GM21786 (cell line): ENCODE data around the gene C2orf15.
"Not testable (repeated sequence)": the region's sequence is repeated elsewhere in the genome, so short reads cannot be mapped to it uniquely, and the experiment has no call there.

Experiments
- ATAC-seq: cut with Tn5 transposase; IDR thresholded peaks from one replicate; pipeline ENCODE4 v1.9.1; 2021; ENCODE audit not compliant: unreplicated experiment

The C2orf15 gene, protein sequence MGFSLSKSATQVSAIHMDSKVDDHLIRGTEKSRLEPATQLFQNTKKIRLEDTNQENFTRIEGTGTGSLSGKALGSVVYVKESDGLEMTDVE

DNA sequence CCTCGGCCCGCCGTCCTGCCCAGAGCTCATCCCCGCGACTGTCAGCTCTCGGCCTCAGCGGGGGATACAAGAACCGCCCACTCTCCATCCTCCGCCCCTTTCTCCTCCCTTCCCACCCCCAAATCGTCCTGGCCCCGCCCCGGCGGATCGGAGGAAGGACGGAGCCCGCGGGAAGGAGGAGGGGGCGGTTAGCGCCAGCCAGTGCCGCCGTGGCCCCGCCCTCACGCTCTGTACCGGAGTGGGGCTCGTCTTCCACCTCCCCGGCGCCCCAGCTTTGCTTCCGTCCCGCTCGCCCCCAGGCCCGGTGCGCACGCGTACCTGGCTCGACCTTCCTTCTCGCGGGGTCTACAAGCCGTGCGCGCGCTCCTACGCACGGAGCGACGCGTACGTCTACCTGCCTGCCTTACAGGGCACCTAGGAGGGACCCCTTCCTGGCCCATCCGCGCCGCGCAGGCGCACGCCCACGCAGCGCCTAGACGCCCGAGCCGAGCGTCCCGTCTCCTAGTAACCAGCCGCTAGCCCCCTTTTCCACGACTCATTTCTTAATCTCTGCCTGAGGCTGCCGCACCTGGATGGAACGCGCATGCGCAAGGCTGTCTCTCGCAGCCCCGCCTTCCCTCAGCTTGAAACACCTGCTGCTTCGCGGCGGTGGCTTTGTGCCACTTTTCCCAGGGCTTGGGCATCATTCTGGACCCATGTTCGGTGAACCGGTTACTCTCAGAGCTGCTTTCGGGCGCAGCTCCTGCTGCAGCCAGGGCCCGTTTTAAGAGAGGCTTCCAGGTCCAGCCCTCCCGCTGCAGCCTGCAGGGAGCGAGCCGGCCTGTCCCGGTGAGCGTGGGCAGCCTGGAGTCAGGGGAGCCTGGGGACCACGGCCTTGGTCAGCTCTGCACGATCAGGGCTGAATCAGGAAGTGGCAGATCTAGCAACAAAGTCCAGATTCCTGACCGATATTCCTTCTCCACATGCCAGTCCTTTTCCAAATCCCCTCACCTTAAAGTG lies at the start of gene C2orf15:
C2orf15 (plus strand) TSS at position 598 of the 999 bp plus-strand sequence. CDS start 8,852 bp downstream, outside the sequence.
- peak; percentile 91 for ATAC-seq

DNA sequence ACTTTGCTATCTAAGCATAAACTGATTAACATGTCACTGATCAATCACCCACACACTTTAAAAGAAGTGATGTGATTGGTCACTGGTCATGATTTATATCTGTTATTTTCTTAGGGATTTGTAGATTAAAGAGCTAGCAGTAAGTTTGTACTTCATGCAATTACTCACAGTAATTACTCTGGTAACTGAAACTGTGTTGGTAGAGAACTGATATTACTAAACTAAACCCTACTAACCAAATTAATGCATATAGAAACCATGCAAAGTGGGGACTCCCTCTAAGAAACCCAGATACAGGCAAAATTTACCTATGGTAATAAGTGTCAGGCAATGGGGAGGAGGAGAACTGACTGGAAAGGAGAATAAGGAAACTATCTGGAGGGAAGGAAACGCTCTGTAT lies 44.8 kb upstream of the C2orf15 start:
- no peak for ATAC-seq

- ATAC-seq: no peak
Observed at GRCh38 chr2:99101697-99102096, 39.8 kb upstream of the C2orf15 start.

GRCh38 chr2:99104006-99104405 lies 37.5 kb upstream of the C2orf15 start:
- ATAC-seq: no peak

DNA sequence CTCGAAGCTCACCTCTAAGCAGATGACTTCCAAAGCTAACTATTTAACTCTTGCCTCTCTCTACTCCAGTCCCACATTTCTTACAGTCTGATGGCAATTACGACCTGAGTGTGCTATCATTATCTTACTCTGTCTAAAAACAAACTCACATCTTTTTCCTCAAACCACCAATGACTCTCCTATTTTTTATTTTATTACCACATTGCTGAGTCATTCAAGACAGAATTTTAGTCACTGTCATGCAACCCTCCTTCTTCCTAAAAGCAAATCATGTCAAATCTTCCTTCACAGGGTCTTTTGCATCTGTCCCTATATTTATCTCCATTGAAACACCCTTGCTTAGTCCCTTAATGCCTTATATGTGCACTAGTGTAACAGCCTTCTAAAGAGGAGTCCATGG lies 34.6 kb upstream of the C2orf15 start:
- ATAC-seq: no peak

DNA sequence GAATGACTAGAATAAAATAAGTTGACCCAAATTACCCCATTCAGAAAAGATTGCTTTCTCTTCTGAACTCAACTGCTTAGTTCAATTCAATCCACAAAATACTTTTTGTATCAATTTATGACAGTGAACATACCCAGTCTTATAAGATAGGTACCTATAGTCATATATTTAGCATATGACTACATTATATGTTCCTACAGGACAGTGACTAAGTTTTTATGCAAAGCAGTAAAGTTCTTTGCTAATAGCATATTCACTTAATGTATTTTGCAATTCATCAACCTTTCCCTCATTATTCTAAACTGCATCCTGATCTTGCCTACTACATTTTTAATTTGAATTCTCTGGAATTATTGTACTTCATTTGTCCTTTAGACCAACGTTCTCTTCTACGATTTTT lies 30.3 kb upstream of the C2orf15 start:
- no peak for ATAC-seq

- no peak for ATAC-seq
Observed at GRCh38 chr2:99111945-99112344, 29.6 kb upstream of the C2orf15 start.

DNA sequence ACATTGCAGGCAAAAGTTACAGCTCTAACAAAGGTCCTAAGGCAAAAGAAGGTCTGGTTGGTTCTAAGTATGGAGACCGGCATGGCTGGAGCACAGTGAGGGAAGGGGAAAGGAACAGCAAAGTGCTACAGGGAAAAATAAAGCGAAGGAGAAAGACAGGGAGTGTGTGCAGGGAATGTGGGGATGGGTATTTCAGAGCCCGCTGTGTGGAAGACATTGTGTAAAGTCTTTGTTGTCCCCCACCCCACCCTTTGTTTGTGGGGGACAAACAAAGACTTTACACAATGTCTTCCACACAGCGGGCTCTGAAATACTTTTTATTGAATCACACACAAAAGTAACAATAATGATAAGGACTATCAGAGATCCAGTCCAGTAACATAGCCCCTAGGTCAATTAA lies 28.9 kb upstream of the C2orf15 start:
- ATAC-seq: no peak

GRCh38 chr2:99127981-99128380 lies 13.5 kb upstream of the C2orf15 start:
- ATAC-seq: no peak

GRCh38 chr2:99135044-99135556 lies 6.4 kb upstream of the C2orf15 start:
- not testable (repeated sequence) for ATAC-seq

- no peak for ATAC-seq
Observed at GRCh38 chr2:99139003-99139402, 2.5 kb upstream of the C2orf15 start.

DNA sequence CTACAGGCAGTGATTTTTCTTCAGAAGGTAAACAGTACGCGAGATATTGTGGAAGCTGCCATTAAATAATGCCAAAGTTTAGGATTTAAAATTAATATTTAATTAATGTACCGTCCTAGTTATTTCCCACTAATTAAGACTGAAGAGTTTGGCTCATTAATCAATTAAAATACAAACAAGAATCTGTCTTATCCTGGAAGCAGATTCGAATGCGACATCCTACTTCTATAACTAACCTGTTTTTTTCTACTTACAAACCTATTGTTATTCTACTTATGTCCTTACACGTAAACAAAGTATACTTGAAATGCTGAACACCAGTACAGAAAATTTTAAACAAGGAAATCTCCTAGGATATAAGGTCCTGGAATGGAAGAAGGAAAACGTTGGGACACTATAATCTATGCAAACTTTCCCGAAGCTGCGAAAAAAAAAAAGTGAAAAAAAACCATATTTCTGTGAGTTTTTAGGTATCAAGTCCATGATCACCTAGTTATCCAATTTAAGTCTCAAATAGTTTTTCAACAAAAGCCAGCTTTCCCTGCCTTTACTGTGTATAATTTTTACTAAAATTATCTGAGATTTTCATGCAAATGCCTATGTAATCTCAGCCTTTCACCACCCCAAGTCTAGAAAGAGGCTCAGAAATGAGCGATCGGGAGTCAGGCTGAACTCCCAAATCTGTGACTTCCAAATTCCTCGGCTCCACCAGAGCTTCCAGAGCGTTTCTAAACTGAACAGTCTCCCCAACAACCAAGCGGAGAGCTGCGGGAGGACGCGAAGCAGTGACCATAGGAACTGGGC lies 1.2 kb upstream of the C2orf15 start:
- no peak for ATAC-seq

- ATAC-seq: peak; percentile 28
Observed at GRCh38 chr2:99140860-99141109, 722 bp upstream of the C2orf15 start.

GRCh38 chr2:99150706-99151105 lies 9.2 kb downstream of the C2orf15 start:
- no peak for ATAC-seq

- no peak for ATAC-seq
Observed at GRCh38 chr2:99152199-99152895, 10.8 kb downstream of the C2orf15 start.

DNA sequence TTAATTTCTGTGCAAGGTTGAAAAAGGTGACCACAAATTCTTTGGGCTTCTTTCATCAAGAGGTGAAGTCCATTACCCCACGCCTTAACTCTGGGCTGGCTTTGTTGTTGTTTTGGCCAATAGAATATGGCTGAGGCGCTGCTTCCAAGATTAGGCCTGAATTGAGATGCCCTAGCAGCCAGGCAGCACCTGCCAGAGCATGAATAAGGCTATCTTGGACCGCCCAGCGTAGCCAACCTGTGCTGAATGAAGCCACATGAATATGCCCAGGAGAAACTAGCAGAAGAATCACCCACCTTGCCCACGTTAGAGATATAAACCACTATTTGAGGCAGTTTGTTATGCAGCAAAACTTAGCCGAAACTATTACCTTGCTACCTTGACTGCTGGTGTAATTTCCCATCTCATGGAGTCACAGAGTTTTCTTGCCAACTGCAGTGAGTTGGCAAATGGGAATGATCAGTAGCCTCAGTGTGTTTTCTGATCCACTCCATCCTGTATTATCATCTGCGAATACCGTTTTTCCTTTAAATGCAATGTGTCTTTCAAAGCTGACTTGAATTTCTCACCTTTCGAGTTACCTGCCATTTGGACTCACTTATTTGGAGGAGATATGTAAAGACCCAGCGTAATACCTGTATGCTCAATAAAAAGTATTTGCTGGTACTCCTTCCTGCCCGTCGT lies 12.6 kb downstream of the C2orf15 start:
- ATAC-seq: no peak

DNA sequence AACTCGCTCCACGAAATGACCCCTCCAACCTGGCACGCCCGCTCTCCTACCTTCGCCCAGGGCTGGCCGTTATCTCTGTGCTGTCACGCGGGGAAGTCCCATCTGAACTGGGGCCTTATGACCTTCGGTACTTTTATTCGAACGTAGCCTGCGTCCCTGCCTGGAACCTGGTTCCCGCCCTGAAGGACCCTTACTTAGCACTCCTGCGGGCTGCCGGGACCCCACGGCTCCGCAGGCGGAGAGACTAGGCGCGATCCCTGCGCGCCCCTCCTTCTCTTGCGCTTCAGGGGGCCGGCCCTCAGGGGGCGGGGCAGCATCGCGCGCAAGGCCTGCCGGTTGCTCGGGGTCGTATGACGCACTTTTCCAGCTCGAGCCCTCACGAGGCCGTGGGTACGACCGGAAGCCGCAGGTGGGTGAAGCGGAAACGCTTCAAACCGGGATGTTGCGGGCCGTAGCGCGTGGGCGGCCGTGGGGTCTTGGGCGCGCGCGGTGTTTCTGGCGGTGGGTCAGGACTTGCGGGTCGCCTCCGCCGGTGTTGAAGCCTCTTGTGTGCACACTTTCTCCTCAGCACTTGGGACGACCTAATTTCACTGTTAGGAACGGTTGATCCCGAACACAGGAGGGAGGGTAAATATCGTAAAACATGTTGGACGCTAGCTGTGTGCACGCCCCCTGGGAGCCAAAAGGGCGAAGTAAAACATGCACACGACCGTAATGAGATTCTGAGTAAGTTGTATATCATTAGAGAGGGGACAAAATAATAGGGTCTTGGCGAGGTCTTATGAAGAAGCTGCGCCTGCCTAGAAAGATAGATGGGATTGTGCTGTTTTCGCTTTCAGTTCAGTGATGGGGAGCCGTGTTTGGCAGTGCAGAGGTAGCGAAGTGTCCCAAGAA lies 13.4 kb downstream of the C2orf15 start, which contains the start of the genes LIPT1 and TSGA10:
LIPT1 (plus strand) TSS at position 325 of the 894 bp plus-strand sequence. CDS start 6,991 bp downstream, outside the sequence.
TSGA10 (minus strand) TSS at position 300 of the 894 bp plus-strand sequence. CDS start 45,503 bp downstream, outside the sequence.
- peak; percentile 95 for ATAC-seq

DNA sequence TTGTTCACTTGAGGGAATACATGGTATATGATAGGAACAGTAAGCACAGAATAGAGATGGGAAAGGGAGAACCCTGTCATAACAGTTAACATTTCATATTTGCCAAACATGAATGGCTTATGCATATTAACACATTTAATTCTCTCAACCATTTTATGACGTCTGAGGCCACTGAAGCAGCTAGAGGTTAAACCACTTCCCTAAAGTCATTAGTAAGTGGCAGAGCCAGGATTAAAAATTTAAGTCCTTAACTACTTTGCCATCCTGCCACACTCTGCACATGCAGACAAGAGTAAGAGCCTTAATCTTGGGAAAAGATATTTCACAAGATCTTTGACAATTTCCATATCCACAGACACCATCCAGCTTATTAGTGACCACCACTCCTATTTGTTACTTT lies 15.4 kb downstream of the C2orf15 start:
- no peak for ATAC-seq

GRCh38 chr2:99158599-99158998 lies 17.1 kb downstream of the C2orf15 start:
- no peak for ATAC-seq
